NCI-H146 (cell line): ENCODE data around the gene EIF1AD.
"Not testable (repeated sequence)": the region's sequence is repeated elsewhere in the genome, so short reads cannot be mapped to it uniquely, and the experiment has no call there.

Experiments
- DNase-seq: peaks from one replicate; lab custom pipeline; 2025; lab: John Stamatoyannopoulos, UW

EIF1AD gene, protein sequence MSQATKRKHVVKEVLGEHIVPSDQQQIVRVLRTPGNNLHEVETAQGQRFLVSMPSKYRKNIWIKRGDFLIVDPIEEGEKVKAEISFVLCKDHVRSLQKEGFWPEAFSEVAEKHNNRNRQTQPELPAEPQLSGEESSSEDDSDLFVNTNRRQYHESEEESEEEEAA

GRCh38 chr11:66001942-66002647 is at the start of gene EIF1AD, which contains the start of gene BANF1:
Gene EIF1AD (minus strand): TSS chr11:66002157. CDS start chr11:66000389, 1,768 bp downstream.
Gene BANF1 (plus strand): TSS chr11:66002503. CDS start chr11:66003251, 748 bp downstream.
- peak; percentile 98 for DNase-seq

GRCh38 chr11:66051371-66051765 is 49.4 kb upstream of the EIF1AD start:
- DNase-seq: no peak

- DNase-seq: no peak
Measured at GRCh38 chr11:66050581-66051231, 48.7 kb upstream of the EIF1AD start.

- no peak for DNase-seq
Measured at GRCh38 chr11:66048547-66049323, 46.8 kb upstream of the EIF1AD start, which contains the start of gene GAL3ST3. Gene GAL3ST3 (minus strand): TSS chr11:66049161. CDS start chr11:66045415, 3,746 bp downstream.

DNA sequence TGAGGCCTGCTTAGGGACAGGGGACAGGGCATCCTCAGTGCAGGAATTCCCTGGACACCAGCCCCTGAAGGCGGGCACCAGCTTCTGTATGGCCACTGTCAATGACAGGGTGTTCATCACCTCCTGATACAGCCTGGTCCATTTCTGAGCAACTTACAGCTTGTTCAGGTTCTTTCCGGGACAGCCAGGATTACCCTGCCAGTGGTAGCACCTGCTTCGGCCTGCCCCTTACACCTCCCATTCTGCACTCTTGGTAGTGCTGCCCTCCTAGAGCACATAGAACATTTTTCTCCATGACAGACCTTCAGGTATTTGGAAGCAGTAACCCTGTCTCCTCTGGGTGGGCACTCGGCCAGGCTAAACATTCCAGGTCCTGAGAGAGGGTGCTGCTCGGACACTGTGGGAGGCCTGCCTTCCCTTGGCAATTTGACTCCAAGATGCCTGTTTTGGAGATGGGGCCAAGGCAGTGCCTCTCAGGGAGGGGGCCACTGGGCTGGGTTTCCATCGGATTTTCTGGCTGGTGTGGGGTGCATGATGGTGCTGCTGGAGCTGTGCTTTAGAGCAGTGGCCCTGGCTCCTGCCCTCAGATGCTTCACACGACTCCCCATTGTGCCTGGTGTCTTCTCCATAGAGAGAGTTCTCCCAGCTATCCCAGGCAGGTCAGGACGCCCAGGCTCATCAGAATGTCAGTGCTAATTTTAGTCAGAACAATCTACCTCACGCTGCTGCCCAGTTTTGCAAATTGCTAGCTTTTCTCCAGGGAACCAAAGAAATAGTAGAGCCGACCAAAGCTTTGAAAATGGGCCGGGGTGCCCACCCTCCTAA is 45.8 kb upstream of the EIF1AD start:
- DNase-seq: no peak

GRCh38 chr11:66046901-66047300 is 44.9 kb upstream of the EIF1AD start:
- no peak for DNase-seq

DNA sequence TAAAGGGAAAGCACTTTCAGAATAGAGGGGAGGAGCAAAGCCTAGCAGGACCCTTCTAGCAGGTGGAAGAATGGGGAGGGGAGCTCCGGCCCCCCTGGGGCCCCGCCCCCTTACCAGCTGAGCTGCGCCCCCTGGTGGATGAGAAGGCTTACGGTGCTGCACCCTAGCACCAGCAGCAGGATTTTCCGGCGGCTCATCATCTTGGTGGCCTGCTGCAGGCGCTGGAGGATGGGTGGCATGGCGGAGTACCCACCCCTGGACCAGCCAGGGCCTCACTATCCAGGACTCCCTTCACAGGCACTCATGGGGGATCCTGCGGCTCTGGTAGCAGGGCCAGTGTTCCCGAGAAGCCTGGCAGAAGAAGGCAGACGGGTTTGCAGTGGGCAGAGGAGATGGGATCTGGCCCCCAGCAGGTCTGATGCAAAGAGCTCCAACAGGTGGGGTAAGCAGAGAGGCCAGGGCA is 43.3 kb upstream of the EIF1AD start:
- peak; percentile 87 for DNase-seq

DNA sequence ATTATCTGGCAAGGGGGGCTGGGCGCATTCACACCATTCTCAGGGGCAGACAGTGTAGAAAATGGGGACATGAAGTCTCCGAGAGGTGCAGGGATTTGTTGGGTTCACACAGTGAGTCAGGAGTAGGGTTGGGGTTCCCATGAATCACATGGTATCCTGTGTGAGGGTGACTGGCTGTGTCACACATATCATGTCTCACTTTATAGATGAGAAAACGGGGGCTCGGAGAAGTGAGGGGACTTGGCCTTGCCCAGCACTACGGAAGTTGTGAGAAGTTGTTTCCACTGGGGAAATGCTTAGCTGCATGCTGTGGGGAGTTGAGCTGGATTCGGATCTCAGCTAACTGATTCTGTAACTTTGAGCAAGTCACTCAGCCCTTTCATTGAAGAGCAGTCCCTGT is 42.8 kb upstream of the EIF1AD start:
- DNase-seq: no peak

- no peak for DNase-seq
Measured at GRCh38 chr11:66042996-66043906, 41.3 kb upstream of the EIF1AD start.

DNA sequence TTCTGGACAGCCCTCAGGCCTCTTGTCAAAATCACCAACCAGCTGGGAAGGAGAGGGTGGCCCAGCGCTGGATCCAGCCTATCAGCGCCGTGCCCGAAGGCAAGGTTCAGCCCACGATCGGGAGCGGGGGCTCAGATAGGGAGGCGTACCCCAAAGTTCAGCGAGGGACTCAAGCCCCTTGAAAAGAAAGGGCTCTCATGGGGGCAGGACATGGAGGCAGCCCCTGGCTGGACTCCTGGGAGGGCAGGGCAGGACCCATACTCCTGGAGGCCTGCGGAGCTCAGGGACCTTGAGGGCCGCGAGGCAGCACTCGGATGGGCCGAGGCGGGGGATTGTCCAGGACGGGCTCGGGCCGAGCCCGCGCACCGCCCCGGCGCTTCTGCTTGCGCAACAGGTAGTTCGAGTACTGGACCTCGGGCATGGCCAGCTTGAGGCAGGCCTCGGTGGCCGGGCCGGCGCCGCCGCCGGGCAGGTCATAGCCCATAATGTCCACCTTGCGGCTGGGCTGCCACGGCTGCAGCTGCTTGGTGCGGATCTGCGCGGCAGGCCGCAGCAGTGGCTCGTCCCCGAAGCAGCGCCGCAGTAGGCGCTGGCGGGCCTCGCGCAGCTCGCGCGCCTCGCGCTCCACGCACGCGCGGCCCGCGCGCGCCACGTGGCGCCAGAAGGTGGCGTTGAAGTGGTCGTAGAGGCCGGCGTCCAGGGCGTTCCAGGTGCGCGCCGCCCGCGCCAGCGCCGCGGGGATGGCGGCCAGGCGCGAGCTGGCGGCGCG is 40.5 kb upstream of the EIF1AD start:
- DNase-seq: no peak

- DNase-seq: no peak
Measured at GRCh38 chr11:66039765-66040164, 37.8 kb upstream of the EIF1AD start.

GRCh38 chr11:66037327-66037726 is 35.4 kb upstream of the EIF1AD start:
- no peak for DNase-seq

- DNase-seq: no peak
Measured at GRCh38 chr11:66036334-66036710, 34.4 kb upstream of the EIF1AD start.

- no peak for DNase-seq
Measured at GRCh38 chr11:66035653-66036333, 33.8 kb upstream of the EIF1AD start.

- DNase-seq: no peak
Measured at GRCh38 chr11:66032957-66033735, 31.2 kb upstream of the EIF1AD start.

GRCh38 chr11:66026017-66026529 is 24.1 kb upstream of the EIF1AD start, which contains the start of gene CATSPER1:
Gene CATSPER1 (minus strand): TSS chr11:66026479. CDS start chr11:66026379, 100 bp downstream.
- no peak for DNase-seq

DNA sequence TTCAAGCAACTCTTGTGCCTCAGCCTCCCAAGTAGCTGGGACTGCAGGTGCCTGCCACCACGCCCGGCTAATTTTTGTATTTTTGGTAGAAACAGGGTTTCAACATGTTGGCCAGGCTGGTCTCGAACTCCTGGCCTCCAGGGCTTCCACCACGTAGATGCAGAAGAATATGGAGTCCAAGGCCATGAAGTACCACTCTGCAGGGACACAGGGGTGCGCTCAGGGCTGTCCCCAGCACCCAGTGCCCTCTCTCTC is 21.2 kb upstream of the EIF1AD start:
- DNase-seq: not testable (repeated sequence)
